NOMO-1 (cell line): ENCODE results near the gene RNU1-4.
"Not testable (repeated sequence)": the region's sequence is repeated elsewhere in the genome, so short reads cannot be mapped to it uniquely, and the experiment has no call there.

Experiments
- DNase-seq, 2 experiments: peaks; one replicate each; lab custom pipeline; 2025; ENCODE audit not compliant: unreplicated experiment in 2 of 2; lab: John Stamatoyannopoulos, UW

RNU1-4 gene

GRCh38 chr1:16787711-16788110 is 47.4 kb downstream of the RNU1-4 start:
- DNase-seq = not testable (repeated sequence)
